MM.1S (cell line): ENCODE measurements around the gene NOX5.

ENCODE experiments used
- EZH2phosphoT487 ChIP-seq: fragments of 300-600 bp; sonication (generic); IDR thresholded peaks from 2 replicates; pipeline ENCODE4 v1.6.1; 2018; ENCODE audit warnings: antibody characterized with exemption, low read length
- TF ChIP-seq, protein P1 (sequence below): fragments of 300-600 bp; sonication (generic); IDR thresholded peaks from 2 replicates; pipeline ENCODE4 v1.5.1; 2016; ENCODE audit warnings: antibody characterized with exemption, low read length, mixed read lengths

GRCh38 chr15:69002783-69003182 lies 11.7 kb upstream of the NOX5 start:
- TF ChIP-seq, protein P1, sequence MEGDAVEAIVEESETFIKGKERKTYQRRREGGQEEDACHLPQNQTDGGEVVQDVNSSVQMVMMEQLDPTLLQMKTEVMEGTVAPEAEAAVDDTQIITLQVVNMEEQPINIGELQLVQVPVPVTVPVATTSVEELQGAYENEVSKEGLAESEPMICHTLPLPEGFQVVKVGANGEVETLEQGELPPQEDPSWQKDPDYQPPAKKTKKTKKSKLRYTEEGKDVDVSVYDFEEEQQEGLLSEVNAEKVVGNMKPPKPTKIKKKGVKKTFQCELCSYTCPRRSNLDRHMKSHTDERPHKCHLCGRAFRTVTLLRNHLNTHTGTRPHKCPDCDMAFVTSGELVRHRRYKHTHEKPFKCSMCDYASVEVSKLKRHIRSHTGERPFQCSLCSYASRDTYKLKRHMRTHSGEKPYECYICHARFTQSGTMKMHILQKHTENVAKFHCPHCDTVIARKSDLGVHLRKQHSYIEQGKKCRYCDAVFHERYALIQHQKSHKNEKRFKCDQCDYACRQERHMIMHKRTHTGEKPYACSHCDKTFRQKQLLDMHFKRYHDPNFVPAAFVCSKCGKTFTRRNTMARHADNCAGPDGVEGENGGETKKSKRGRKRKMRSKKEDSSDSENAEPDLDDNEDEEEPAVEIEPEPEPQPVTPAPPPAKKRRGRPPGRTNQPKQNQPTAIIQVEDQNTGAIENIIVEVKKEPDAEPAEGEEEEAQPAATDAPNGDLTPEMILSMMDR: no peak
- TF ChIP-seq EZH2phosphoT487: no peak
